ENCODE measurements around the gene HACD4.
"Not testable (repeated sequence)": the region's sequence is repeated elsewhere in the genome, so short reads cannot be mapped to it uniquely, and the experiment has no call there.

Gene HACD4

GRCh38 chr9:20985851-20986600 lies 45.4 kb downstream of the HACD4 start:
- H3K36me3 ChIP-seq (ENCODE audit: control insufficient read depth, insufficient read depth, low read length), result peaks cover 6% of the 10 kb centered on the region

GRCh38 chr9:20984506-20984905 lies 46.9 kb downstream of the HACD4 start:
- H3K36me3 ChIP-seq (ENCODE audit: control insufficient read depth, insufficient read depth, low read length), result no peaks in the 10 kb centered on the region
- H3K4me1 ChIP-seq (ENCODE audit: control insufficient read depth, insufficient read depth, low read length), result peaks cover 14% of the 10 kb centered on the region
- H3K9ac ChIP-seq (ENCODE audit: low read length), result no peak overlapping the region
- H3K27ac ChIP-seq (ENCODE audit: low read depth, low read length), result no peak overlapping the region
- H3K4me3 ChIP-seq (ENCODE audit: low read length), result no peak overlapping the region
- no peaks in the 10 kb centered on the region for H3K27me3 ChIP-seq (ENCODE audit: control insufficient read depth, insufficient read depth, low read length)

More at GRCh38 chr9:20985851-20986600, 45.4 kb downstream of the HACD4 start:
- H3K4me1 ChIP-seq (ENCODE audit: control insufficient read depth, insufficient read depth, low read length), result peaks cover 11% of the 10 kb centered on the region
- no peak overlapping the region for H3K27ac ChIP-seq (ENCODE audit: low read depth, low read length)
- no peaks in the 10 kb centered on the region for H3K27me3 ChIP-seq (ENCODE audit: control insufficient read depth, insufficient read depth, low read length)
- no peak overlapping the region for H3K9ac ChIP-seq (ENCODE audit: low read length)
- H3K4me3 ChIP-seq (ENCODE audit: low read length), result no peak overlapping the region

- Histone ChIP-seq H3K27ac (ENCODE audit: low read depth, low read length) (peak overlapping the region; percentile 81), H3K27me3 (ENCODE audit: control insufficient read depth, insufficient read depth, low read length) (no peaks in the 10 kb centered on the region), H3K9ac (ENCODE audit: low read length) (no peak overlapping the region), H3K4me1 (ENCODE audit: control insufficient read depth, insufficient read depth, low read length) (peaks cover 11% of the 10 kb centered on the region), H3K36me3 (ENCODE audit: control insufficient read depth, insufficient read depth, low read length) (no peaks in the 10 kb centered on the region), H3K4me3 (ENCODE audit: low read length) (no peak overlapping the region)
These were observed 50.0 kb downstream of the HACD4 start for GRCh38 chr9:20981486-20981885.

- H3K4me1 ChIP-seq (ENCODE audit: control insufficient read depth, insufficient read depth, low read length), result peaks cover 11% of the 10 kb centered on the region
- H3K36me3 ChIP-seq (ENCODE audit: control insufficient read depth, insufficient read depth, low read length), result no peaks in the 10 kb centered on the region
- H3K27me3 ChIP-seq (ENCODE audit: control insufficient read depth, insufficient read depth, low read length), result no peaks in the 10 kb centered on the region
- peak overlapping the region; percentile 81 for H3K27ac ChIP-seq (ENCODE audit: low read depth, low read length)
- H3K4me3 ChIP-seq (ENCODE audit: low read length), result no peak overlapping the region
- H3K9ac ChIP-seq (ENCODE audit: low read length), result no peak overlapping the region
These were observed 50.5 kb downstream of the HACD4 start for GRCh38 chr9:20980832-20981455.

- Histone ChIP-seq H3K36me3 (ENCODE audit: control insufficient read depth, insufficient read depth, low read length) (no peaks in the 10 kb centered on the region), H3K4me1 (ENCODE audit: control insufficient read depth, insufficient read depth, low read length) (peaks cover 11% of the 10 kb centered on the region), H3K9ac (ENCODE audit: low read length) (no peak overlapping the region), H3K27me3 (ENCODE audit: control insufficient read depth, insufficient read depth, low read length) (no peaks in the 10 kb centered on the region), H3K4me3 (ENCODE audit: low read length) (no peak overlapping the region), H3K27ac (ENCODE audit: low read depth, low read length) (no peak overlapping the region)
These were observed 53.2 kb downstream of the HACD4 start for GRCh38 chr9:20978249-20978648.

GRCh38 chr9:20974191-20974938 lies 57.1 kb downstream of the HACD4 start:
- not testable (repeated sequence) for H3K36me3 ChIP-seq (ENCODE audit: control insufficient read depth, insufficient read depth, low read length); H3K27me3 ChIP-seq (ENCODE audit: control insufficient read depth, insufficient read depth, low read length); H3K4me3 ChIP-seq (ENCODE audit: low read length); H3K4me1 ChIP-seq (ENCODE audit: control insufficient read depth, insufficient read depth, low read length); H3K9ac ChIP-seq (ENCODE audit: low read length); H3K27ac ChIP-seq (ENCODE audit: low read depth, low read length)

- not testable (repeated sequence) for H3K9ac ChIP-seq (ENCODE audit: low read length); H3K27ac ChIP-seq (ENCODE audit: low read depth, low read length); H3K27me3 ChIP-seq (ENCODE audit: control insufficient read depth, insufficient read depth, low read length); H3K4me3 ChIP-seq (ENCODE audit: low read length); H3K4me1 ChIP-seq (ENCODE audit: control insufficient read depth, insufficient read depth, low read length); H3K36me3 ChIP-seq (ENCODE audit: control insufficient read depth, insufficient read depth, low read length)
These were observed 58.0 kb downstream of the HACD4 start for GRCh38 chr9:20973246-20973947.

- no peaks in the 10 kb centered on the region for H3K36me3 ChIP-seq (ENCODE audit: control insufficient read depth, insufficient read depth, low read length)
- H3K4me3 ChIP-seq (ENCODE audit: low read length), result no peak overlapping the region
- H3K27ac ChIP-seq (ENCODE audit: low read depth, low read length), result no peak overlapping the region
- no peaks in the 10 kb centered on the region for H3K4me1 ChIP-seq (ENCODE audit: control insufficient read depth, insufficient read depth, low read length)
- H3K27me3 ChIP-seq (ENCODE audit: control insufficient read depth, insufficient read depth, low read length), result no peaks in the 10 kb centered on the region
- no peak overlapping the region for H3K9ac ChIP-seq (ENCODE audit: low read length)
These were observed 58.8 kb downstream of the HACD4 start for GRCh38 chr9:20972684-20973083.

GRCh38 chr9:20962536-20963225 lies 68.8 kb downstream of the HACD4 start:
- Histone ChIP-seq H3K36me3 (ENCODE audit: control insufficient read depth, insufficient read depth, low read length) (no peaks in the 10 kb centered on the region), H3K9ac (ENCODE audit: low read length) (no peak overlapping the region), H3K4me1 (ENCODE audit: control insufficient read depth, insufficient read depth, low read length) (peaks cover 3% of the 10 kb centered on the region), H3K27me3 (ENCODE audit: control insufficient read depth, insufficient read depth, low read length) (no peaks in the 10 kb centered on the region), H3K27ac (ENCODE audit: low read depth, low read length) (no peak overlapping the region), H3K4me3 (ENCODE audit: low read length) (no peak overlapping the region)

GRCh38 chr9:20950707-20951106 lies 80.7 kb downstream of the HACD4 start:
- no peak overlapping the region for H3K9ac ChIP-seq (ENCODE audit: low read length)
- H3K4me3 ChIP-seq (ENCODE audit: low read length), result no peak overlapping the region
- H3K4me1 ChIP-seq (ENCODE audit: control insufficient read depth, insufficient read depth, low read length), result peaks cover 4% of the 10 kb centered on the region
- H3K27me3 ChIP-seq (ENCODE audit: control insufficient read depth, insufficient read depth, low read length), result no peaks in the 10 kb centered on the region
- H3K27ac ChIP-seq (ENCODE audit: low read depth, low read length), result no peak overlapping the region
- H3K36me3 ChIP-seq (ENCODE audit: control insufficient read depth, insufficient read depth, low read length), result no peaks in the 10 kb centered on the region

Data from rectal smooth muscle tissue (tissue), 1 donor.